ENCODE data around the gene KIAA0930. TPM values are rescaled to one million over a fixed set of nuclear protein-coding genes. Genes with fewer than 3 reads are reported as not detected.

Gene KIAA0930
- total and polyA plus RNA-seq, 2 donors (not counting 1 experiment from before 2014, with no cell fraction given) = 27.0 to 46.8 TPM

DNA sequence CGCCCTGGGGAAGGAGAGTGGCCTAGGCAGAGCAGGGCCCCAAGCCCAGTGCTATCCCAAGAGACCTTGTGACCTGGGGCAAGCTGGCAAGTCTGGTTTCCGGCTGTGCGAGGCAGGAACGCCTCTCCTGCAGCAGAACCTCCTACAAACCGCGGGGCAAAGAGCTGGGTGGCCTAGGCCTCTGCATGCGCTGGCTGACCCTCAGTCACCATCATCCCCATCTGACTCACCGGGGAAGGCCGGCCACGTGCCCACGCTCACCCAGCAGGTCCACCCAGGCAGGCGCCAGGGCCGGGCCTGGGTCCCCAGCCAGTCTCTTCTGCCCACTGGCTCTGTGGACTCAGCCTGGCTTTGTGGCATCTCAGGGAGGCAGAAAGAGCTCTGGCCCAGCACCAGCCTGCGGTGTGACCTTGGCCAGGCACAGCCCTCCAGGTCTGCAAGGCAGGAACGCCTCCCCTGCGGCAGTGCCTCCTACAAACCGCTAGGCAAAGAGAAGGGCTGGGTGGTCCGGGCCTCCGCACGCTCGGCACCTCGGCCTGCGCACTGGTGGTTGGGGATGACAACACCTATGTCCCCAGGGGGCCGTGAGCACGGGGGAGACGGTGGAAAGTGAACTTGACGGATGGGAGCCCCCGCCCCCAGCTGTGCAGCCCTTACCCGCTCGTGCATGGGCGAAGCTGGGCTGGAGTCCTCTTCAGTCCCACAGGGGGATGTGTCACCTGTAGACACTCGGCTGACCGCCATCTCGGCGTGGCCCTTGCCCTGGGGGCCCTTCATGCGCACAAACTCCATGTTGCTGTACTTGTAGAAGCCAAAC, 38.2 kb downstream of the KIAA0930 start:
- Mint-ChIP-seq H3K4me3 (no peak overlapping the region), H3K4me1 (no peaks in the 10 kb centered on the region), H3K27me3 (no peaks in the 10 kb centered on the region), H3K9me3 (ENCODE audit: insufficient read depth) (no peaks in the 10 kb centered on the region), H3K27ac (no peak overlapping the region)
- TF ChIP-seq EZH2 (IDR thresholded peaks at IDR 0.05; ENCODE audit: borderline replicate concordance, insufficient read depth, low read depth, low read length, poor library complexity, severe bottlenecking) = no peak
- TF ChIP-seq, protein P1, sequence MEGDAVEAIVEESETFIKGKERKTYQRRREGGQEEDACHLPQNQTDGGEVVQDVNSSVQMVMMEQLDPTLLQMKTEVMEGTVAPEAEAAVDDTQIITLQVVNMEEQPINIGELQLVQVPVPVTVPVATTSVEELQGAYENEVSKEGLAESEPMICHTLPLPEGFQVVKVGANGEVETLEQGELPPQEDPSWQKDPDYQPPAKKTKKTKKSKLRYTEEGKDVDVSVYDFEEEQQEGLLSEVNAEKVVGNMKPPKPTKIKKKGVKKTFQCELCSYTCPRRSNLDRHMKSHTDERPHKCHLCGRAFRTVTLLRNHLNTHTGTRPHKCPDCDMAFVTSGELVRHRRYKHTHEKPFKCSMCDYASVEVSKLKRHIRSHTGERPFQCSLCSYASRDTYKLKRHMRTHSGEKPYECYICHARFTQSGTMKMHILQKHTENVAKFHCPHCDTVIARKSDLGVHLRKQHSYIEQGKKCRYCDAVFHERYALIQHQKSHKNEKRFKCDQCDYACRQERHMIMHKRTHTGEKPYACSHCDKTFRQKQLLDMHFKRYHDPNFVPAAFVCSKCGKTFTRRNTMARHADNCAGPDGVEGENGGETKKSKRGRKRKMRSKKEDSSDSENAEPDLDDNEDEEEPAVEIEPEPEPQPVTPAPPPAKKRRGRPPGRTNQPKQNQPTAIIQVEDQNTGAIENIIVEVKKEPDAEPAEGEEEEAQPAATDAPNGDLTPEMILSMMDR (IDR thresholded peaks at IDR 0.05) = no peak
- WGBS (ENCODE audit: insufficient coverage) = 92% methylated on average over 35 of the region's 36 CpGs
- no peak for ATAC-seq (ENCODE audit: low read depth)
- intact Hi-C loops (cut with micrococcal nuclease) = no loop called here
- H3K9me3 ChIP-seq (ENCODE audit: control extremely low read depth in 1 of 3, control insufficient read depth in 2 of 3, insufficient read depth in 1 of 3, low read length in 2 of 3) = no peaks in the 10 kb centered on the region
- no peaks in the 10 kb centered on the region for H3K27me3 ChIP-seq (replicated peaks in 1 of 4; ENCODE audit: control extremely low read depth in 1 of 4, control insufficient read depth in 3 of 4, insufficient read depth in 4 of 4, low read length in 3 of 4)
- no peak overlapping the region for H3K27ac ChIP-seq (ENCODE audit: low read length in 2 of 2)
- no peaks in the 10 kb centered on the region for H3K79me2 ChIP-seq (ENCODE audit: control insufficient read depth, insufficient read depth, low read length)
- H3K4me2 ChIP-seq (replicated peaks; ENCODE audit: low read depth, low read length, poor library complexity, severe bottlenecking) = no peak overlapping the region
- H3K4me1 ChIP-seq (ENCODE audit: control insufficient read depth in 2 of 2, insufficient read depth in 2 of 2, low read length in 2 of 2) = no peaks in the 10 kb centered on the region
- peaks cover under 1% of the 10 kb centered on the region for H4K20me1 ChIP-seq (ENCODE audit: control insufficient read depth, insufficient read depth, low read length, poor library complexity, severe bottlenecking)
- POLR2A ChIA-PET = no interaction called here
- H3K9ac ChIP-seq (ENCODE audit: low read length) = no peak overlapping the region
- no peak overlapping the region for H2AFZ ChIP-seq (ENCODE audit: insufficient read depth, low read depth, low read length, poor library complexity, severe bottlenecking)
- H3K36me3 ChIP-seq (replicated peaks in 1 of 2; ENCODE audit: control extremely low read depth in 1 of 2, control insufficient read depth in 1 of 2, extremely low read depth in 1 of 2, insufficient read depth in 2 of 2, low read length in 1 of 2) = peaks cover 0 to 64% of the 10 kb centered on the region in 2 experiments
- CTCF ChIA-PET = no interaction called here
- no peak for DNase-seq
- H3K4me3 ChIP-seq (ENCODE audit: control extremely low read depth in 1 of 5, extremely low read depth in 1 of 5, insufficient read depth in 1 of 5, low read depth in 2 of 5, low read length in 4 of 5) = no peak overlapping the region

DNA sequence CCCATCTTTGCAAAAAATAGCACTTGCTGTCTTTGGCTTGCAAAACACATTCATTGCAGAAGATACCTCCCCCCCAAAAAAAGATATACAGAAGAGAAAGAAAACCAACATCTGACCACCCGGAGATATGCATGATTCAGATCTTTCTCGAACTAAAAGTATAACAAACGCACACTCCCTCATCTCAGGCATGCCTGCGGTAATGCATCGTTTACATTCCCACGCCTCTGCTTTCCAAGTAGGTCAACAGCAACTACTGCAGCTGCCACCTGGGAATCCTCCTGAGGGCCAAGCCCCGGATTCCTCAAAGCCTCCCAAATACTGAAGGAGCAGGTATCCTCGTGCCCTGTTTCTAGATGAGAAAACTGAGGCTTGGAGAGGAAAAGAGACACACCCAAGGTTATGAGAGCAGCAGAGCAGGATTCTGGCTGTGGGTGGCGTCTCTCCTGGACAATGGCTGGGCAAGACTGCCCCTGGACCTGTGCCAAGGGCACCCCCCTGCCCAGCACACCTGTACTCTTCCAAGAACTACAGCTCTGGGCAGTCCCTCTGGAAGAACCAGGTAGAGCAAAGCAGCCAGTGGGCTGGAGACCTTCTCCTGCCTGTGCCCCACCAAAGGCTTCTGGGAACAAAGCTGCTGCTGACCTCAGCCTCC, 38.9 kb downstream of the KIAA0930 start:
- H3K27me3 Mint-ChIP-seq = no peaks in the 10 kb centered on the region
- H3K4me3 Mint-ChIP-seq = no peak overlapping the region
- H3K79me2 ChIP-seq (ENCODE audit: control insufficient read depth, insufficient read depth, low read length) = no peaks in the 10 kb centered on the region
- H3K36me3 ChIP-seq (replicated peaks in 1 of 2; ENCODE audit: control extremely low read depth in 1 of 2, control insufficient read depth in 1 of 2, extremely low read depth in 1 of 2, insufficient read depth in 2 of 2, low read length in 1 of 2) = peaks cover 0 to 71% of the 10 kb centered on the region in 2 experiments
- no peaks in the 10 kb centered on the region for H3K4me1 Mint-ChIP-seq
- ATAC-seq (ENCODE audit: low read depth) = no peak
- no peak overlapping the region for H3K27ac Mint-ChIP-seq
- no peak for DNase-seq
- H3K4me1 ChIP-seq (ENCODE audit: control insufficient read depth in 2 of 2, insufficient read depth in 2 of 2, low read length in 2 of 2) = no peaks in the 10 kb centered on the region
- no peak overlapping the region for H3K9ac ChIP-seq (ENCODE audit: low read length)
- H4K20me1 ChIP-seq (ENCODE audit: control insufficient read depth, insufficient read depth, low read length, poor library complexity, severe bottlenecking) = no peaks in the 10 kb centered on the region
- ChIA-PET CTCF (no interaction called here), POLR2A (no interaction called here)
- no peaks in the 10 kb centered on the region for H3K9me3 ChIP-seq (ENCODE audit: control extremely low read depth in 1 of 3, control insufficient read depth in 2 of 3, insufficient read depth in 1 of 3, low read length in 2 of 3)
- no peaks in the 10 kb centered on the region for H3K27me3 ChIP-seq (replicated peaks in 1 of 4; ENCODE audit: control extremely low read depth in 1 of 4, control insufficient read depth in 3 of 4, insufficient read depth in 4 of 4, low read length in 3 of 4)
- 95% methylated on average over 4 of the region's 9 CpGs for WGBS (ENCODE audit: insufficient coverage)
- H3K4me3 ChIP-seq (ENCODE audit: control extremely low read depth in 1 of 5, extremely low read depth in 1 of 5, insufficient read depth in 1 of 5, low read depth in 2 of 5, low read length in 4 of 5) = no peak overlapping the region
- H3K27ac ChIP-seq (ENCODE audit: low read length in 2 of 2) = no peak overlapping the region
- intact Hi-C loops (cut with micrococcal nuclease) = no loop called here
- H3K9me3 Mint-ChIP-seq (ENCODE audit: insufficient read depth) = no peaks in the 10 kb centered on the region
- TF ChIP-seq EZH2 (IDR thresholded peaks at IDR 0.05; ENCODE audit: borderline replicate concordance, insufficient read depth, low read depth, low read length, poor library complexity, severe bottlenecking) = no peak
- TF ChIP-seq, protein P1 (IDR thresholded peaks at IDR 0.05) = no peak
- no peak overlapping the region for H2AFZ ChIP-seq (ENCODE audit: insufficient read depth, low read depth, low read length, poor library complexity, severe bottlenecking)
- no peak overlapping the region for H3K4me2 ChIP-seq (replicated peaks; ENCODE audit: low read depth, low read length, poor library complexity, severe bottlenecking)

Measured in B cell (primary cell).